Calu3 (cell line): ENCODE data around the gene MPIG6B. TPM values are rescaled to one million over a fixed set of nuclear protein-coding genes. Genes with fewer than 3 reads are reported as not detected.
A peak's percentile ranks its signal among the peaks of the same experiment; 100 is the strongest.

Source experiments
- BruUV-seq: library from RNA; stranded (reverse); fragments of 400-500 nt; replicated peaks from 2 replicates; lab custom pipeline; 2021; lab: Mats Ljungman, UMichigan
- CTCF ChIA-PET: fragments of 300-600 bp; sonication (Branson Sonifier 250); formaldehyde crosslinking; loops from one replicate; lab custom pipeline; 2022; ENCODE audit warnings: antibody characterized with exemption; lab: Charles Lee
- DNase-seq: peaks from one replicate; pipeline ENCODE4 v3.0.0; 2022
- H3K27ac Mint-ChIP-seq: one replicate; pipeline ENCODE4 v1.8.0; 2022; ENCODE audit warnings: mixed read lengths; ENCODE audit not compliant: unreplicated experiment
- H3K27me3 Mint-ChIP-seq: one replicate; pipeline ENCODE4 v1.8.0; 2022; ENCODE audit warnings: mixed read lengths; ENCODE audit not compliant: unreplicated experiment
- H3K36me3 Mint-ChIP-seq: one replicate; pipeline ENCODE4 v1.8.0; 2022; ENCODE audit warnings: mild to moderate bottlenecking, moderate library complexity, mixed read lengths; ENCODE audit not compliant: insufficient read depth, unreplicated experiment
- H3K4me1 Mint-ChIP-seq: one replicate; pipeline ENCODE4 v1.8.0; 2022; ENCODE audit warnings: mild to moderate bottlenecking, low read depth, mixed read lengths; ENCODE audit not compliant: unreplicated experiment
- H3K4me3 Mint-ChIP-seq: one replicate; pipeline ENCODE4 v1.8.0; 2022; ENCODE audit warnings: mild to moderate bottlenecking, low read depth, moderate library complexity, mixed read lengths; ENCODE audit not compliant: unreplicated experiment
- H3K9me3 Mint-ChIP-seq: one replicate; pipeline ENCODE4 v1.8.0; 2022; ENCODE audit warnings: low read depth, mixed read lengths; ENCODE audit not compliant: unreplicated experiment
- intact Hi-C: fragments of 100-400 bp; cut with micrococcal nuclease; formaldehyde crosslinking; loops from one replicate; pipeline ENCODE4 v1.10.0; 2022; ENCODE audit not compliant: unreplicated experiment
- total RNA-seq: library from RNA; stranded (reverse); gene quantifications from 2 replicates; pipeline ENCODE4 v1.2.3, GENCODE V29; 2022
- TF ChIP-seq, protein P1 (sequence below): fragments of 200-600 bp; IDR thresholded peaks from one replicate; pipeline ENCODE4 v1.8.0; 2022; ENCODE audit warnings: antibody characterized with exemption; ENCODE audit not compliant: unreplicated experiment

Gene MPIG6B
- total RNA-seq, 1 experiment from 2014 or later = not detected

DNA sequence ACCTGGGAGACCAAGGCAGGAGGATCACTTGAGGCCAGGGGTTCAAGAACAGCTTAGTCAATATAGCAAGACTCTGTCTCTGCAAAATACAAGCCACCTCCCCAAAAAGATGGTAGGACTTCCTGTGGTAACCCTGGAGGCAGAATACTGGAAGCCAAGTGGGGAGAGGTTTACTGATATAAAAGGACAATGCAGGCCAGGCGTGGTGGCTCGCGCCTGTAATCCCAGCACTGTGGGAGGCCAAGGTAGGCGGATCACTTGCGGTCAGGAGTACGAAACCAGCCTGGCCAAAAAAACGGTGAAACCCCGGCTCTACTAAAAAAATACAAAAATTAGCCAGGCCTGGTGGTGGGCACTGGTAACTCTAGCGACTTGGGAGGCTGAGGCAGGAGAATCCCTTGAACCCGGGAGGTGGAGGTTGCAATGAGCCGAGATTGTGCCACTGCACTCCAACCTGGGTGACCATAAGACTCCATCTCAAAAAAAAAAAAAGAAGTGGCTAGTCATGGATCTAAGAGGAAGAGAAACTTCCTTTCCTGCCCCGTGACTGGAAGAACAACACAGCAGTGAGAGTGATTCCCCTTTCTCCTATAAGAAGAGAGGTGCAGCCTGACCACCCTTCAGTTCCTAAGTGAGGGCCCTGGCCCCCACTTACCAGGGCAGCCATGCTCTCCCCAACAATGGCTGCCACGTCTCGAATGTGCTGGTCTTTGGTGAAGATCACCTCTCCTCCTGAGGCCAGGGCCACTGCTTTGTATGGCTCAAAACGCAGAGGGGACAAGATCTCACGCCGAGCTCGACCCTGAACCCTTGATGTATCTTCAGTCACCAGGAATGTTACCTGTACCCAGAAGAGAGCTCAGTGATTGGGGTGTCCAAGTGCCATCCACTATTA, 45.4 kb downstream of the MPIG6B start:
- peaks cover 21% of the 10 kb centered on the region for H3K4me1 Mint-ChIP-seq
- intact Hi-C loops = loop anchor here (1.0 kb wide), 2 partner anchors 39 to 88 kb away; partner anchors contain the start of gene DDAH2
- CTCF ChIA-PET = interaction anchor here (1.3 to 2.8 kb wide), 7 partner anchors 29 to 222 kb away, joined by 4 to 51 read pairs (median 21); partner anchors contain the start of genes ATP6V1G2, DDAH2, LSM2 and LY6G5C
- BruUV-seq = no TSS peak
- no peaks in the 10 kb centered on the region for H3K27me3 Mint-ChIP-seq
- TF ChIP-seq, protein P1, sequence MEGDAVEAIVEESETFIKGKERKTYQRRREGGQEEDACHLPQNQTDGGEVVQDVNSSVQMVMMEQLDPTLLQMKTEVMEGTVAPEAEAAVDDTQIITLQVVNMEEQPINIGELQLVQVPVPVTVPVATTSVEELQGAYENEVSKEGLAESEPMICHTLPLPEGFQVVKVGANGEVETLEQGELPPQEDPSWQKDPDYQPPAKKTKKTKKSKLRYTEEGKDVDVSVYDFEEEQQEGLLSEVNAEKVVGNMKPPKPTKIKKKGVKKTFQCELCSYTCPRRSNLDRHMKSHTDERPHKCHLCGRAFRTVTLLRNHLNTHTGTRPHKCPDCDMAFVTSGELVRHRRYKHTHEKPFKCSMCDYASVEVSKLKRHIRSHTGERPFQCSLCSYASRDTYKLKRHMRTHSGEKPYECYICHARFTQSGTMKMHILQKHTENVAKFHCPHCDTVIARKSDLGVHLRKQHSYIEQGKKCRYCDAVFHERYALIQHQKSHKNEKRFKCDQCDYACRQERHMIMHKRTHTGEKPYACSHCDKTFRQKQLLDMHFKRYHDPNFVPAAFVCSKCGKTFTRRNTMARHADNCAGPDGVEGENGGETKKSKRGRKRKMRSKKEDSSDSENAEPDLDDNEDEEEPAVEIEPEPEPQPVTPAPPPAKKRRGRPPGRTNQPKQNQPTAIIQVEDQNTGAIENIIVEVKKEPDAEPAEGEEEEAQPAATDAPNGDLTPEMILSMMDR = no peak
- H3K36me3 Mint-ChIP-seq = peaks cover 21% of the 10 kb centered on the region
- no peak overlapping the region for H3K4me3 Mint-ChIP-seq
- no peak overlapping the region for H3K27ac Mint-ChIP-seq
- H3K9me3 Mint-ChIP-seq = no peaks in the 10 kb centered on the region
- no peak for DNase-seq

DNA sequence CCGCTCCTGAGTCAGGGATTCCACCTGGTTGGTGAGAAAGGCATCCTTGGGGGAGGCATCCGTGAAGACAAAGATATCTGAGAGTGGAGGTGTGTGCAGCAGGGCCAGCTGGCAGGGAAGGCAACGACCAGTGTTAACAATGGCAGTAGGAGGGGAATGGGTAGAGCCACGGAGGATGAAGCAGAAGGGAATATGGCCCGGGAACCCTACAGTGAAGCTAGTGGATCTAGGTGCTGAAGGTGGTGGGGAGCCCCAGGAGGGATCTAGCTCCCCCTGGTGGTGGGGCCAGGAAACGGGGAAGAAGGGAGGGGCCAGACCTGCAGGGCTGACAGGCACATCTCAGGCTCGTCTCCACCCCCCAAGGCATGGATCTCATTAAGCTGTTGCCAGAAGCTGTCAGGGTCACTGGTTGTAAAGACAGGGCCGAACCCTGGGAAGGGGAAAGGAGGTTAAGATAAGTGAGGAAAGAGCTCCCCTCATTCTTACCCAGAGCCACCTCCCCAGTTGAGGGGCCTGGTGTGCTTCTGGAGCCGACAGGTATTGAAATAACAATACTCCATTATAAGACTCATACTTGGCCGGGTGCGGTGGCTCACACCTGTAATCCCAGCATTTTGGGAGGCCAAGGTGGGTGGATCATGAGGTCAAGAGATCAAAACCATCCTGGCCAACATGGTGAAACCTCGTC, 46.7 kb downstream of the MPIG6B start:
- peak; percentile 99 for DNase-seq
- Mint-ChIP-seq H3K36me3 (peaks cover 20% of the 10 kb centered on the region), H3K9me3 (no peaks in the 10 kb centered on the region), H3K4me1 (peaks cover 21% of the 10 kb centered on the region), H3K27ac (peak overlapping the region; percentile 40), H3K27me3 (no peaks in the 10 kb centered on the region), H3K4me3 (no peak overlapping the region)
- BruUV-seq = no TSS peak
- TF ChIP-seq, protein P1 = peak; percentile 100
- CTCF ChIA-PET = interaction anchor here (0.6 to 2.8 kb wide), 33 partner anchors 11 to 278 kb away, joined by 3 to 51 read pairs (median 4); partner anchors contain the start of genes ABHD16A, ATP6V1G2, CLIC1 and CSNK2B
- intact Hi-C loops = loop anchor here (1.0 to 10.0 kb wide), 3 partner anchors 41 to 175 kb away; partner anchors contain the start of genes CFB and DDAH2

DNA sequence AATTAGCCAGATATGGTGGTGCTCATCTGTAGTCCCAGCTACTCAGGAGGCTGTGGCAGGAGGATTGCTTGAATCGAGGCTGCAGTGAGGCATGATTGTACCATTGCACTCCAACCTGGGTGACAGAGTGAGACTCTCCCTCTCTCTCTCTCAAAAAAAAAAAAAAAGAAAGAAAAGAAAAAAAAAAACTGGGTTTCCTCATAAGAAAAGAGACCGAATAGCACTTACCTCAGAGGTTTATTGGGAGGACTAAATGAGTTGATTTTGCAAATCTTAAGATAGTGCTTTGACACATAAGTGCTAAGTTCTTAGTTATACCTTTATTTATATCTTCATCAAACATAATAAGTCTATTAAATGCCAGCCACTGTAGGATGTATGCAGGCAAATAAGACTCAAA, 47.7 kb downstream of the MPIG6B start:
- Mint-ChIP-seq H3K4me1 (peaks cover 31% of the 10 kb centered on the region), H3K36me3 (peaks cover 24% of the 10 kb centered on the region), H3K4me3 (no peak overlapping the region), H3K9me3 (no peaks in the 10 kb centered on the region), H3K27me3 (no peaks in the 10 kb centered on the region), H3K27ac (no peak overlapping the region)
- CTCF ChIA-PET = interaction anchor here (0.6 to 2.8 kb wide), 13 partner anchors 31 to 118 kb away, joined by 3 to 51 read pairs (median 7); partner anchors contain the start of genes ABHD16A, CLIC1, DDAH2 and HSPA1A
- TF ChIP-seq, protein P1 = no peak
- intact Hi-C loops = loop anchor here (10.0 kb wide), 1 partner anchor 174 kb away; the partner anchor contains the start of gene CFB
- DNase-seq = no peak
- no TSS peak for BruUV-seq

DNA sequence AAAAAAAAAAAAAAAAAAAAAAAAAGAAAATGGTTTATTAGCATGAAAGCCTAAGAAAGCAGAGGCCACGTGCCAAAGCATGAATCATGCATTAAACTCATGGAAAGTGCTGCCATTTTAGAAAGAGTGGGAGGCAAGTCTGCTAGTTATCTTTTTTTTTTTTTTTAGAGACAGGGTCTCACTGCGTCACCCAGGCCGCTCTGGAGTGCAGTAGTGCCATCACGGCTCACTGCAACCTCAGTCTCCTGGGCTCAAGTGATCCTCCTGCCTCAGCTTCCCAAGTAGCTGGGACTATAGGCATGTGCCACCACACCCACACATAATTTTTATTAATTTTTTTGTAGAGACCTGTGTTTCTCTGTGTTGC, 48.8 kb downstream of the MPIG6B start:
- Mint-ChIP-seq H3K9me3 (no peaks in the 10 kb centered on the region), H3K4me1 (peaks cover 42% of the 10 kb centered on the region), H3K4me3 (no peak overlapping the region), H3K27ac (no peak overlapping the region), H3K27me3 (no peaks in the 10 kb centered on the region), H3K36me3 (peaks cover 32% of the 10 kb centered on the region)
- BruUV-seq = no TSS peak
- intact Hi-C loops = loop anchor here (10.0 kb wide), 1 partner anchor 173 kb away; the partner anchor contains the start of gene CFB
- no peak for DNase-seq
- TF ChIP-seq, protein P1 = no peak
- CTCF ChIA-PET = interaction anchor here (0.9 to 4.0 kb wide), 8 partner anchors 19 to 225 kb away, joined by 3 to 51 read pairs (median 8); partner anchors contain the start of genes DDAH2, HSPA1A, HSPA1B and HSPA1L
